ENCODE measurements around the gene URAD.

The URAD gene

GRCh38 chr13:27968316-27969081, 20.0 kb downstream of the URAD start:
- no peak overlapping the region for H2AFZ ChIP-seq (ENCODE audit: low read depth, low read length)

GRCh38 chr13:27967736-27968315, 20.7 kb downstream of the URAD start:
- Histone ChIP-seq H3K79me2 (ENCODE audit: insufficient read depth, low read length) (no peaks in the 10 kb centered on the region), H3K4me2 (ENCODE audit: insufficient read depth, low read length) (no peak overlapping the region), H2AFZ (ENCODE audit: low read depth, low read length) (no peak overlapping the region), H3K36me3 (ENCODE audit: insufficient read depth, low read length) (no peaks in the 10 kb centered on the region), H3K9me3 (ENCODE audit: insufficient read depth, low read length, severe bottlenecking) (no peaks in the 10 kb centered on the region), H3K27me3 (ENCODE audit: insufficient read depth, low read length, poor library complexity) (no peaks in the 10 kb centered on the region), H3K4me1 (ENCODE audit: insufficient read depth, low read length) (no peaks in the 10 kb centered on the region), H3K9ac (ENCODE audit: low read depth, low read length) (no peak overlapping the region), H3K4me3 (ENCODE audit: low read depth in 1 of 2, low read length in 2 of 2) (no peak overlapping the region), H4K20me1 (ENCODE audit: insufficient read depth, low read length) (no peaks in the 10 kb centered on the region), H3K27ac (ENCODE audit: low read length) (no peak overlapping the region)
- ATAC-seq (ENCODE audit: insufficient read depth, low read depth) (no peak), DNase-seq (no peak)
- no peak for TF ChIP-seq EZH2 (IDR thresholded peaks at IDR 0.05; ENCODE audit: borderline replicate concordance, low read depth, low read length, severe bottlenecking)
- TF ChIP-seq CTCF (IDR thresholded peaks at IDR 0.05; ENCODE audit: borderline replicate concordance, extremely low read depth, low read length, poor library complexity, severe bottlenecking), result no peak

More at GRCh38 chr13:27968316-27969081, 20.0 kb downstream of the URAD start:
- no peak overlapping the region for H3K4me2 ChIP-seq (ENCODE audit: insufficient read depth, low read length)
- H3K4me3 ChIP-seq (ENCODE audit: low read depth in 1 of 2, low read length in 2 of 2), result no peak overlapping the region
- no peak overlapping the region for H3K27ac ChIP-seq (ENCODE audit: low read length)
- DNase-seq (no peak), ATAC-seq (ENCODE audit: insufficient read depth, low read depth) (no peak)
- H3K4me1 ChIP-seq (ENCODE audit: insufficient read depth, low read length), result no peaks in the 10 kb centered on the region
- no peaks in the 10 kb centered on the region for H3K9me3 ChIP-seq (ENCODE audit: insufficient read depth, low read length, severe bottlenecking)
- no peak overlapping the region for H3K9ac ChIP-seq (ENCODE audit: low read depth, low read length)
- H3K79me2 ChIP-seq (ENCODE audit: insufficient read depth, low read length), result no peaks in the 10 kb centered on the region
- H3K36me3 ChIP-seq (ENCODE audit: insufficient read depth, low read length), result no peaks in the 10 kb centered on the region
- H4K20me1 ChIP-seq (ENCODE audit: insufficient read depth, low read length), result no peaks in the 10 kb centered on the region
- TF ChIP-seq EZH2 (IDR thresholded peaks at IDR 0.05; ENCODE audit: borderline replicate concordance, low read depth, low read length, severe bottlenecking), result no peak
- TF ChIP-seq CTCF (IDR thresholded peaks at IDR 0.05; ENCODE audit: borderline replicate concordance, extremely low read depth, low read length, poor library complexity, severe bottlenecking), result no peak
- H3K27me3 ChIP-seq (ENCODE audit: insufficient read depth, low read length, poor library complexity), result no peaks in the 10 kb centered on the region

GRCh38 chr13:27967203-27967735, 21.2 kb downstream of the URAD start:
- Histone ChIP-seq H3K27ac (ENCODE audit: low read length) (no peak overlapping the region), H3K9me3 (ENCODE audit: insufficient read depth, low read length, severe bottlenecking) (no peaks in the 10 kb centered on the region), H3K9ac (ENCODE audit: low read depth, low read length) (no peak overlapping the region), H4K20me1 (ENCODE audit: insufficient read depth, low read length) (no peaks in the 10 kb centered on the region), H3K4me2 (ENCODE audit: insufficient read depth, low read length) (no peak overlapping the region), H3K27me3 (ENCODE audit: insufficient read depth, low read length, poor library complexity) (no peaks in the 10 kb centered on the region), H3K36me3 (ENCODE audit: insufficient read depth, low read length) (no peaks in the 10 kb centered on the region), H2AFZ (ENCODE audit: low read depth, low read length) (no peak overlapping the region), H3K79me2 (ENCODE audit: insufficient read depth, low read length) (no peaks in the 10 kb centered on the region), H3K4me3 (ENCODE audit: low read depth in 1 of 2, low read length in 2 of 2) (no peak overlapping the region), H3K4me1 (ENCODE audit: insufficient read depth, low read length) (no peaks in the 10 kb centered on the region)
- TF ChIP-seq EZH2 (IDR thresholded peaks at IDR 0.05; ENCODE audit: borderline replicate concordance, low read depth, low read length, severe bottlenecking), result no peak
- DNase-seq (no peak), ATAC-seq (ENCODE audit: insufficient read depth, low read depth) (no peak)

GRCh38 chr13:27966641-27967202, 21.8 kb downstream of the URAD start:
- no peaks in the 10 kb centered on the region for H3K4me1 ChIP-seq (ENCODE audit: insufficient read depth, low read length)
- H3K27me3 ChIP-seq (ENCODE audit: insufficient read depth, low read length, poor library complexity), result peaks cover 1% of the 10 kb centered on the region

More at GRCh38 chr13:27966641-27967202, 21.8 kb downstream of the URAD start:
- ATAC-seq (ENCODE audit: insufficient read depth, low read depth) (no peak), DNase-seq (no peak)
- Histone ChIP-seq H3K27ac (ENCODE audit: low read length) (no peak overlapping the region), H3K9ac (ENCODE audit: low read depth, low read length) (no peak overlapping the region), H3K9me3 (ENCODE audit: insufficient read depth, low read length, severe bottlenecking) (no peaks in the 10 kb centered on the region), H2AFZ (ENCODE audit: low read depth, low read length) (no peak overlapping the region), H3K4me2 (ENCODE audit: insufficient read depth, low read length) (no peak overlapping the region), H3K36me3 (ENCODE audit: insufficient read depth, low read length) (no peaks in the 10 kb centered on the region), H3K79me2 (ENCODE audit: insufficient read depth, low read length) (no peaks in the 10 kb centered on the region), H4K20me1 (ENCODE audit: insufficient read depth, low read length) (no peaks in the 10 kb centered on the region), H3K4me3 (ENCODE audit: low read depth in 1 of 2, low read length in 2 of 2) (no peak overlapping the region)
- TF ChIP-seq CTCF (IDR thresholded peaks at IDR 0.05; ENCODE audit: borderline replicate concordance, extremely low read depth, low read length, poor library complexity, severe bottlenecking) (no peak), EZH2 (IDR thresholded peaks at IDR 0.05; ENCODE audit: borderline replicate concordance, low read depth, low read length, severe bottlenecking) (no peak)

Measured in DND-41 (cell line).